ENCODE results near the gene PCDH9.

The PCDH9 gene

DNA sequence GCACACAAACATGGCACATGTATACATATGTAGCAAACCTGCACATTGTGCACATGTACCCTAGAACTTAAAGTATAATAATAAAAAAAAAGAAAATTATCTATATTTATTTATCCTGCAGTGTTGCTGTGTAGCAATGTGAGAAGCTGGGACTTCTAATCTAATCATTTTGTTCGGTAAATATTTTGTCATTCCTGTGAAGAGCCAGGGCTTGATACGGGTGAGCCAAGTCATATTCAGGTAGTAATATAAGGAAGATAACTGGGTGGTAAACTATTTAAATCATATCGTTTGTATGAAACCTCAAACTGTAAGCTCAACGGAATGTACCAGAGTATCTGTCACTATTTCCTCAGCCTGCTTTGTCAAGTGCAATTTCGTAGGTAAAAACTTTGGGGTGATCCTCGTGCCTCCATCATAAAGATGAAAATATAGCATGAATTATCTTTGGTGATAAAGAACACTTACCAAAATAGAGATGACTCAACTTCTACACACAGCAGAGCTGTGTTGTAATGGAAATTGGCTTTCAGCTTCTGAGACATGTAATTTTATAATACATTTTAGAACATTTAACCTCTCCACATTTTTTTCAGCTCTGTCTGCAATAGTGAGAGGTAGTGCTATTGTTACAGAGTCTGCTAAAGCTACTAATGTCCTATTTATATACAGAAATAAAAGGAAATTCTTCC lies 92.9 kb downstream of the PCDH9 start:
- DNase-seq (ENCODE audit: low read depth): peak; percentile 36
- TF ChIP-seq, protein P1, sequence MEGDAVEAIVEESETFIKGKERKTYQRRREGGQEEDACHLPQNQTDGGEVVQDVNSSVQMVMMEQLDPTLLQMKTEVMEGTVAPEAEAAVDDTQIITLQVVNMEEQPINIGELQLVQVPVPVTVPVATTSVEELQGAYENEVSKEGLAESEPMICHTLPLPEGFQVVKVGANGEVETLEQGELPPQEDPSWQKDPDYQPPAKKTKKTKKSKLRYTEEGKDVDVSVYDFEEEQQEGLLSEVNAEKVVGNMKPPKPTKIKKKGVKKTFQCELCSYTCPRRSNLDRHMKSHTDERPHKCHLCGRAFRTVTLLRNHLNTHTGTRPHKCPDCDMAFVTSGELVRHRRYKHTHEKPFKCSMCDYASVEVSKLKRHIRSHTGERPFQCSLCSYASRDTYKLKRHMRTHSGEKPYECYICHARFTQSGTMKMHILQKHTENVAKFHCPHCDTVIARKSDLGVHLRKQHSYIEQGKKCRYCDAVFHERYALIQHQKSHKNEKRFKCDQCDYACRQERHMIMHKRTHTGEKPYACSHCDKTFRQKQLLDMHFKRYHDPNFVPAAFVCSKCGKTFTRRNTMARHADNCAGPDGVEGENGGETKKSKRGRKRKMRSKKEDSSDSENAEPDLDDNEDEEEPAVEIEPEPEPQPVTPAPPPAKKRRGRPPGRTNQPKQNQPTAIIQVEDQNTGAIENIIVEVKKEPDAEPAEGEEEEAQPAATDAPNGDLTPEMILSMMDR (conservative IDR thresholded peaks at IDR 0.05; ENCODE audit: control insufficient read depth, insufficient read depth, low read depth, low read length): no peak
- no peak overlapping the region for H3K4me3 ChIP-seq (ENCODE audit: control insufficient read depth, low read depth, low read length)

DNA sequence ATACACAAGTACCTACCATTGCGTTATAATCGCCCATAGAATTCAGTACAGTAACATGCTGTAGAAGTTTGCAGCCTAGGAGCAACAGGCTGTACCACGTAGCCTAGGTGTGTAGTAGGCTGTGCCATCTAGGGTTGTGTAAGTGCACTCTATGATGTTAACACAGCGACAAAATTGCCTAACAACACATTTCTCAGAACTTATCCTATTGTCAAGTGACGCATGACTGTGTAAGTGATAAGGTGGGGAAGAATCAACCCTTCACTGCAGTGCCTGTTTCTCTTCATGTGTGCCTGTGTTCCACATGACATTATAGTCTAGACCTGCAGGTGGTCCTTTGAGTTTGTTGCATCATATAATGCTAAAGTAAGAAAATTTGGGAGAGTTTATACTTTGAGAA lies 94.0 kb downstream of the PCDH9 start:
- no peak for DNase-seq (ENCODE audit: low read depth)
- TF ChIP-seq, protein P1 (conservative IDR thresholded peaks at IDR 0.05; ENCODE audit: control insufficient read depth, insufficient read depth, low read depth, low read length): no peak
- no peak overlapping the region for H3K4me3 ChIP-seq (ENCODE audit: control insufficient read depth, low read depth, low read length)

GRCh38 chr13:67135356-67135755 lies 94.8 kb downstream of the PCDH9 start:
- TF ChIP-seq, protein P1 (conservative IDR thresholded peaks at IDR 0.05; ENCODE audit: control insufficient read depth, insufficient read depth, low read depth, low read length): no peak
- no peak for DNase-seq (ENCODE audit: low read depth)
- no peak overlapping the region for H3K4me3 ChIP-seq (ENCODE audit: control insufficient read depth, low read depth, low read length)

- TF ChIP-seq, protein P1 (conservative IDR thresholded peaks at IDR 0.05; ENCODE audit: control insufficient read depth, insufficient read depth, low read depth, low read length): no peak
- peak overlapping the region; percentile 29 for H3K4me3 ChIP-seq (ENCODE audit: control insufficient read depth, low read depth, low read length)
- DNase-seq (ENCODE audit: low read depth): peak; percentile 16
Measured at GRCh38 chr13:67134417-67135129, 95.6 kb downstream of the PCDH9 start.

DNA sequence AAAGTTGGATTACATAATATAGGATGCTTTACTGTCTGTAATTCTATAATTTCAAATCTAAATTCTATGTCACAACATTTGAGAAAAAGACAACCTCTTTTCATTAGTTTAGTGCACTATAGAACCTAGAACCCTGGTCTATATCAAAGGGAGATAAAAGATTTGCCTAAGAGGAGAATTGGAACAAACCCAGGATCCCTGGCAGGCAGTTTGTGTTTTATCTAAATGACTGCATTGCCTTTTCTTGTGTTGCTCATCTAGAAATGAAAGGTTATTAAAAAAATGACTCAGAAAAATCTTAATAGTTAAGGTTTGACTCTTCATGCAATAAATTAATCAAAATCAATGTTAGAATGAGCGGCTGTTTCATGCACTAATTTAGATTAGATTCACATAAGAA lies 96.7 kb downstream of the PCDH9 start:
- TF ChIP-seq, protein P1 (conservative IDR thresholded peaks at IDR 0.05; ENCODE audit: control insufficient read depth, insufficient read depth, low read depth, low read length): no peak
- DNase-seq (ENCODE audit: low read depth): no peak
- H3K4me3 ChIP-seq (ENCODE audit: control insufficient read depth, low read depth, low read length): no peak overlapping the region

- H3K4me3 ChIP-seq (ENCODE audit: control insufficient read depth, low read depth, low read length): no peak overlapping the region
- no peak for DNase-seq (ENCODE audit: low read depth)
- TF ChIP-seq, protein P1 (conservative IDR thresholded peaks at IDR 0.05; ENCODE audit: control insufficient read depth, insufficient read depth, low read depth, low read length): no peak
Measured at GRCh38 chr13:67131393-67131792, 98.7 kb downstream of the PCDH9 start.
